Right lung (tissue), 5 donors: ENCODE data around the gene MYO15A. TPM values are rescaled to one million over a fixed set of nuclear protein-coding genes. Genes with fewer than 3 reads are reported as not detected.

Source experiments
- DNase-seq, 2 donors: peaks; one replicate each; pipeline ENCODE4 v3.0.0-alpha.2; 2013
- polyA plus RNA-seq, 5 donors: library from polyadenylated mRNA; unstranded; fragments of 120-200 nt; gene quantifications; one replicate each; pipeline versions ENCODE4 v1.2.1 to v1.2.3, GENCODE V29; 2013; ENCODE audit warnings: inconsistent platforms in 1 of 5, low replicate concordance in 1 of 5; ENCODE audit not compliant: insufficient read length in 5 of 5, insufficient read depth in 1 of 5

Gene MYO15A
- polyA plus RNA-seq, 5 donors = 1.7 to 3.0 (median 2.2) TPM

GRCh38 chr17:18132711-18133110 lies 24.2 kb downstream of the MYO15A start:
- DNase-seq = no peak

GRCh38 chr17:18136357-18136756 lies 27.8 kb downstream of the MYO15A start:
- no peak for DNase-seq

GRCh38 chr17:18138065-18138749 lies 29.7 kb downstream of the MYO15A start:
- no peak for DNase-seq

GRCh38 chr17:18139092-18139491 lies 30.5 kb downstream of the MYO15A start:
- no peak for DNase-seq

- DNase-seq = no peak
These were observed 30.9 kb downstream of the MYO15A start for GRCh38 chr17:18139498-18139897.

- DNase-seq = no peak
These were observed 31.4 kb downstream of the MYO15A start for GRCh38 chr17:18139949-18140348.

- no peak for DNase-seq
These were observed 32.1 kb downstream of the MYO15A start for GRCh38 chr17:18140648-18141047.

GRCh38 chr17:18141210-18141803 lies 32.8 kb downstream of the MYO15A start:
- peak in 1 of 2 donors; percentile 53 for DNase-seq

- no peak for DNase-seq
These were observed 33.9 kb downstream of the MYO15A start for GRCh38 chr17:18142417-18142816.

- DNase-seq = no peak
These were observed 34.7 kb downstream of the MYO15A start for GRCh38 chr17:18143044-18143936.

- DNase-seq = no peak
These were observed 35.7 kb downstream of the MYO15A start for GRCh38 chr17:18144261-18144660.

GRCh38 chr17:18144855-18145254 lies 36.3 kb downstream of the MYO15A start:
- no peak for DNase-seq

GRCh38 chr17:18145811-18146210 lies 37.3 kb downstream of the MYO15A start:
- DNase-seq = no peak

- DNase-seq = no peak
These were observed 37.7 kb downstream of the MYO15A start for GRCh38 chr17:18146259-18146658.

- no peak for DNase-seq
These were observed 38.4 kb downstream of the MYO15A start for GRCh38 chr17:18146980-18147379.

GRCh38 chr17:18148586-18148985 lies 40.0 kb downstream of the MYO15A start:
- DNase-seq = no peak

- no peak for DNase-seq
These were observed 42.7 kb downstream of the MYO15A start for GRCh38 chr17:18151290-18151689.

- DNase-seq = no peak
These were observed 46.6 kb downstream of the MYO15A start for GRCh38 chr17:18155179-18155578.

GRCh38 chr17:18156171-18156975 lies 47.8 kb downstream of the MYO15A start:
- DNase-seq = no peak

GRCh38 chr17:18156976-18157280 lies 48.4 kb downstream of the MYO15A start:
- DNase-seq = no peak

- DNase-seq = no peak
These were observed 48.9 kb downstream of the MYO15A start for GRCh38 chr17:18157354-18157985.
